HEK293 (cell line): ENCODE results near the gene HSD17B12.

Experiments used
- CTCF ChIA-PET: fragments of 350-600 bp; formaldehyde crosslinking; extraction: SDS; loops from one replicate; lab custom pipeline; 2021; ENCODE audit warnings: antibody characterized with exemption; lab: Yijun Ruan, JAX
- POLR2A ChIA-PET: fragments of 300-600 bp; formaldehyde crosslinking; extraction: SDS; loops from one replicate; lab custom pipeline; 2020; ENCODE audit warnings: antibody characterized with exemption, inconsistent platforms; lab: Yijun Ruan, JAX
- H3K27ac ChIP-seq: fragments of 200-500 bp; sonication (Bioruptor generic); 2 replicates; pipeline ENCODE4 v1.5.1; 2014; ENCODE audit warnings: low read depth, low read length, control low read depth, inconsistent platforms; ENCODE audit errors: extremely low read depth
- H3K36me3 ChIP-seq, 2 experiments: fragments of 200-500 bp in 1 of 2; sonication (Bioruptor generic) in 1 of 2; 1 replicate in 1 of 2; 2 replicates in 1 of 2; pipeline ENCODE4 v1.5.1; 2014 to 2017; ENCODE audit warnings: inconsistent platforms in 2 of 2, low read length in 2 of 2; ENCODE audit not compliant: control insufficient read depth in 2 of 2, insufficient read depth in 1 of 2
- H3K4me1 ChIP-seq: fragments of 200-500 bp; sonication (Bioruptor generic); 2 replicates; pipeline ENCODE4 v1.5.1; 2014; ENCODE audit warnings: mild to moderate bottlenecking, low read length, inconsistent platforms; ENCODE audit not compliant: control insufficient read depth, insufficient read depth
- H3K4me3 ChIP-seq: 2 replicates; pipeline ENCODE4 v1.5.1; 2011; ENCODE audit warnings: low read depth, mild to moderate bottlenecking, control low read depth, low read length, moderate library complexity
- H3K9me3 ChIP-seq: fragments of 200-500 bp; sonication (Bioruptor generic); 2 replicates; pipeline ENCODE4 v1.5.1; 2014; ENCODE audit warnings: low read depth, low read length, inconsistent platforms; ENCODE audit not compliant: control insufficient read depth, insufficient read depth
- CTCF ChIP-seq: fragments of 450-650 bp; formaldehyde crosslinking; IDR thresholded peaks from 2 replicates; pipeline ENCODE4 v1.5.1; 2016; ENCODE audit warnings: missing biosample characterization, missing genetic modification characterization
- ELK4 ChIP-seq: IDR thresholded peaks from 2 replicates; pipeline ENCODE4 v1.6.1; 2011; ENCODE audit warnings: mild to moderate bottlenecking, low read depth, low read length, borderline replicate concordance
- HOXA7 ChIP-seq: sonication (generic); formaldehyde crosslinking; IDR thresholded peaks from 2 replicates; pipeline ENCODE4 v1.8.1; 2022; ENCODE audit warnings: missing genetic modification reagents, borderline replicate concordance
- KLF1 ChIP-seq: fragments of 450-650 bp; formaldehyde crosslinking; IDR thresholded peaks from 2 replicates; pipeline ENCODE4 v1.5.1; 2016; ENCODE audit warnings: missing biosample characterization, missing genetic modification characterization
- PBX3 ChIP-seq: sonication (generic); formaldehyde crosslinking; IDR thresholded peaks from 2 replicates; pipeline ENCODE4 v1.8.1; 2022; ENCODE audit warnings: mild to moderate bottlenecking, moderate library complexity, missing genetic modification reagents
- REPIN1 ChIP-seq: fragments of 450-650 bp; formaldehyde crosslinking; IDR thresholded peaks from 2 replicates; pipeline ENCODE4 v1.5.1; 2017; ENCODE audit warnings: missing biosample characterization, missing genetic modification characterization, low read depth
- YY1 ChIP-seq: fragments of 450-650 bp; formaldehyde crosslinking; IDR thresholded peaks from 2 replicates; pipeline ENCODE4 v1.5.1; 2018; ENCODE audit warnings: missing biosample characterization, missing genetic modification characterization
- ZBTB20 ChIP-seq: fragments of 450-650 bp; formaldehyde crosslinking; IDR thresholded peaks from 2 replicates; pipeline ENCODE4 v1.5.1; 2016; ENCODE audit warnings: missing biosample characterization, missing genetic modification characterization
- ZFP69B ChIP-seq: fragments of 450-650 bp; formaldehyde crosslinking; IDR thresholded peaks from 2 replicates; pipeline ENCODE4 v1.5.1; 2016; ENCODE audit warnings: missing biosample characterization, missing genetic modification characterization
- ZNF114 ChIP-seq: fragments of 450-650 bp; formaldehyde crosslinking; IDR thresholded peaks from 2 replicates; pipeline ENCODE4 v1.5.0; 2017; ENCODE audit warnings: missing biosample characterization, missing genetic modification characterization
- ZNF121 ChIP-seq: fragments of 450-650 bp; formaldehyde crosslinking; IDR thresholded peaks from 2 replicates; pipeline ENCODE4 v1.5.1; 2016; ENCODE audit warnings: missing biosample characterization, missing genetic modification characterization
- ZNF132 ChIP-seq: fragments of 450-650 bp; formaldehyde crosslinking; IDR thresholded peaks from 2 replicates; pipeline ENCODE4 v1.5.1; 2017; ENCODE audit warnings: missing biosample characterization, missing genetic modification characterization, borderline replicate concordance
- ZNF146 ChIP-seq: fragments of 450-650 bp; formaldehyde crosslinking; IDR thresholded peaks from 2 replicates; pipeline ENCODE4 v1.5.1; 2016; ENCODE audit warnings: missing biosample characterization, missing genetic modification characterization
- ZNF266 ChIP-seq: fragments of 450-650 bp; formaldehyde crosslinking; IDR thresholded peaks from 2 replicates; pipeline ENCODE4 v1.5.1; 2016; ENCODE audit warnings: missing biosample characterization, missing genetic modification characterization, low read depth
- ZNF302 ChIP-seq: fragments of 450-650 bp; formaldehyde crosslinking; IDR thresholded peaks from 2 replicates; pipeline ENCODE4 v1.5.1; 2016; ENCODE audit warnings: missing biosample characterization, missing genetic modification characterization, low read depth
- ZNF391 ChIP-seq: fragments of 450-650 bp; formaldehyde crosslinking; IDR thresholded peaks from 2 replicates; pipeline ENCODE4 v1.5.1; 2016; ENCODE audit warnings: low read depth, missing biosample characterization, missing genetic modification characterization, borderline replicate concordance
- ZNF394 ChIP-seq: fragments of 450-650 bp; formaldehyde crosslinking; IDR thresholded peaks from 2 replicates; pipeline ENCODE4 v1.5.1; 2016; ENCODE audit warnings: missing biosample characterization, missing genetic modification characterization, mild to moderate bottlenecking, moderate library complexity, borderline replicate concordance
- ZNF426 ChIP-seq: fragments of 450-650 bp; formaldehyde crosslinking; IDR thresholded peaks from 2 replicates; pipeline ENCODE4 v1.5.1; 2017; ENCODE audit warnings: missing biosample characterization, missing genetic modification characterization, mild to moderate bottlenecking, inconsistent platforms, moderate library complexity
- ZNF510 ChIP-seq: fragments of 450-650 bp; formaldehyde crosslinking; IDR thresholded peaks from 2 replicates; pipeline ENCODE4 v1.5.1; 2018; ENCODE audit warnings: mild to moderate bottlenecking, missing genetic modification characterization, missing biosample characterization; ENCODE audit not compliant: insufficient replicate concordance
- ZNF560 ChIP-seq: fragments of 450-650 bp; formaldehyde crosslinking; IDR thresholded peaks from 2 replicates; pipeline ENCODE4 v1.5.1; 2017; ENCODE audit warnings: missing biosample characterization, missing genetic modification characterization, borderline replicate concordance
- ZNF654 ChIP-seq: fragments of 450-650 bp; formaldehyde crosslinking; IDR thresholded peaks from 2 replicates; pipeline ENCODE4 v1.5.1; 2016; ENCODE audit warnings: low read depth, missing biosample characterization, missing genetic modification characterization
- ZSCAN4 ChIP-seq: fragments of 450-650 bp; formaldehyde crosslinking; IDR thresholded peaks from 2 replicates; pipeline ENCODE4 v1.5.1; 2017; ENCODE audit warnings: missing biosample characterization, missing genetic modification characterization

The HSD17B12 gene

GRCh38 chr11:43734256-43734655 lies 53.7 kb downstream of the HSD17B12 start:
- CTCF ChIA-PET, result no interaction called here
- POLR2A ChIA-PET, result no interaction called here
- TF ChIP-seq ZFP69B, result no peak
- no peak for TF ChIP-seq ZNF426 (tag by site-specific recombination)
- no peak for TF ChIP-seq PBX3
- no peak for TF ChIP-seq ZNF654 (tag by site-specific recombination)
- no peak for TF ChIP-seq ZSCAN4 (tag by site-specific recombination)
- TF ChIP-seq ZNF391 (tag by site-specific recombination), result no peak
- TF ChIP-seq ZNF114 (tag by site-specific recombination), result no peak
- TF ChIP-seq ZNF121 (tag by site-specific recombination), result no peak
- TF ChIP-seq ZNF266 (tag by site-specific recombination), result no peak
- no peak for TF ChIP-seq ZNF394
- TF ChIP-seq CTCF (tag by site-specific recombination), result no peak
- TF ChIP-seq REPIN1, result no peak
- no peak for TF ChIP-seq ZNF302 (tag by site-specific recombination)
- TF ChIP-seq ZBTB20, result no peak
- no peak for TF ChIP-seq KLF1 (tag by site-specific recombination)
- no peak for TF ChIP-seq ZNF132 (tag by site-specific recombination)
- TF ChIP-seq HOXA7 (CRISPR knock-in tag), result no peak
- TF ChIP-seq ZNF560, result no peak
- no peak for TF ChIP-seq YY1 (tag by site-specific recombination)
- no peak for TF ChIP-seq ZNF510 (tag by site-specific recombination)
- TF ChIP-seq, all 188 proteins: peak for 0
- Histone ChIP-seq H3K27ac (no peak overlapping the region), H3K36me3 (peaks cover 0 to 9% of the 10 kb centered on the region in 2 experiments; a peak in 1 of 3 replicates), H3K4me1 (peaks cover 5% of the 10 kb centered on the region), H3K4me3 (no peak overlapping the region), H3K9me3 (no peaks in the 10 kb centered on the region)

- POLR2A ChIA-PET, result no interaction called here
- CTCF ChIA-PET, result no interaction called here
These were observed 54.6 kb downstream of the HSD17B12 start for GRCh38 chr11:43735115-43735514.

More at GRCh38 chr11:43735115-43735514, 54.6 kb downstream of the HSD17B12 start:
- Histone ChIP-seq H3K4me3 (no peak overlapping the region), H3K9me3 (no peaks in the 10 kb centered on the region), H3K27ac (no peak overlapping the region), H3K4me1 (peaks cover 5% of the 10 kb centered on the region), H3K36me3 (peaks cover 0 to 9% of the 10 kb centered on the region in 2 experiments; a peak in 1 of 3 replicates)
- TF ChIP-seq CTCF (tag by site-specific recombination) (no peak), ZSCAN4 (tag by site-specific recombination) (no peak), ZNF146 (peak; percentile 60; the same call in 1 of the 2 replicates), ELK4 (no peak)
